Skin epidermis (tissue), 12 donors: ENCODE results near the gene GOLGA6L10.
"Not testable (repeated sequence)": the region's sequence is repeated elsewhere in the genome, so short reads cannot be mapped to it uniquely, and the experiment has no call there.

Source experiments
- H3K27ac ChIP-seq, 21 experiments: fragments of 200-600 bp; sonication (generic) in 11 of 21; one replicate each; pipeline ENCODE4 v1.5.0; 2020; ENCODE audit warnings: mild to moderate bottlenecking in 3 of 21, inconsistent platforms in 2 of 21, moderate library complexity in 2 of 21
- H3K4me3 ChIP-seq, 7 experiments: fragments of 200-600 bp; sonication (generic) in 2 of 7; one replicate each; pipeline ENCODE4 v1.5.0; 2020; ENCODE audit warnings: inconsistent platforms in 2 of 7, mild to moderate bottlenecking in 2 of 7, moderate library complexity in 1 of 7

The GOLGA6L10 gene, protein sequence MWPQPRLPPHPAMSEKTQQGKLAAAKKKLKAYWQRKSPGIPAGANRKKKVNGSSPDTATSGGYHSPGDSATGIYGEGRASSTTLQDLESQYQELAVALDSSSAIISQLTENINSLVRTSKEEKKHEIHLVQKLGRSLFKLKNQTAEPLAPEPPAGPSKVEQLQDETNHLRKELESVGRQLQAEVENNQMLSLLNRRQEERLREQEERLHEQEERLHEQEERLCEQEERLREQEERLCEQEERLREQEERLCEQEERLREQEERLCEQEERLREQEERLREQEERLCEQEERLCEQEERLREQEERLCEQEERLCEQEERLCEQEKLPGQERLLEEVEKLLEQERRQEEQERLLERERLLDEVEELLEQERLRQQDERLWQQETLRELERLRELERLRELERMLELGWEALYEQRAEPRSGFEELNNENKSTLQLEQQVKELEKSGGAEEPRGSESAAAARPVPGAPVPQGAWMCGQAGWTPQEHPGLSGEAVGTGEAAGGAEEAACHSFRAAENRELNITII

DNA sequence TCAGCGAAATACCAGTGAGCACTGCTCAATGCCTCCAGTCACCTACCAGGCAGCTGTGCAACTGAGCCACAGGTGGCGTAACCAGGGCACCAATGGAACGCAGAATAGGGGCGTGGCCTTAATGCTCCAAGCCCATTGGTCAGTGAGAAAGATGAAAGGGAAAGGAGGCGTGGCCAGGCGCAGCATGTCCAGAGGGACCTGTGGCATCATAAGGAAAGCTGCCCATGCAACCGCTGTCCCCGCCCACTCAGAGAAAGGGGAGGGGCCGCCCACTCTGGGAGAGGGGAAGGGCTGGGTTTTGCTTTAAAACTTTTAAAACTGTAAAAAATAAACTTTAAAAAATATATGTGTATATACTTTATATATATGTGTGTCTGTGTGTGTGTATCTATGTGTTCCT lies at the start of gene GOLGA6L10:
Gene GOLGA6L10 (minus strand): TSS at position 101 of the 400 bp plus-strand sequence. CDS start 100 bp downstream, at position 1.
- H3K4me3 ChIP-seq, H3K27ac ChIP-seq: not testable (repeated sequence)

DNA sequence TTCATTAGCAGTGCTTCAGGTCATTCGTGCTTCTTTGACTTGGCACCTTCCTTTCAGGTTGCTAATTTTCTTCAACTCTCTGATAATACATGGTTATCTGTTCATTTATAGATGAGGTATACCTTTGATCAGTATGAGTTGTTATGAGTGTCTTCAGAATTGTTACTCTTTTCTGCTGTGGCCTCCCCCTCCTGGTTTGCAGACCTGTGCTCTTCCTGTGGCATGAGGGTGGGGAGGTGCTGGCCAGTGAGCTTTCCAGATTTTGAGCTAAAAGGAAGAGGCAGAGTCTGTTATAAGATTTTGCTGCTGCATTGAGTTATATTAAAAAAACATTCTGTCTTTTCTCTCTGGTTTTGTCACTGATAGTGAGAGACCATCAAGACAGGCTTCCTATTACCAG lies 49.5 kb upstream of the GOLGA6L10 start:
- Histone ChIP-seq H3K4me3 (no peak overlapping the region), H3K27ac (no peak overlapping the region)

DNA sequence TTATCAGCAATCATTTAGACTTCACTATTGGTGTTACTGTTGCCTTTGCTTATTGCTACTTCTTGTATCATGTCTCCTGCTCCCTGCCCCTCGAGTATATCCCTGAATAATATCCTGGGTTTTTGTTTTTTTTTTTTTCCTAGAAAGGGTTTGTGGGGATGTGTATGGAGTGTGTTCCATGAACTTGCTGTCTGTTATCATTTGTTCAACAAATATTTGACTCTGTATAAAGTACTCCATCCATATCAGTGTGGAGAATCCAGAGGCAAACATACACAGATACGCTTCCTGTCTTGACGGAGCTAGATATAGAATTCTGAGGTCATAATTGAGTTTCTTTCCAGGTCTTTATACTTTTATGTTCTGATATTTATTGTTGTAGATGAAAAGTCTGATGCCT lies 48.5 kb upstream of the GOLGA6L10 start:
- no peak overlapping the region for H3K27ac ChIP-seq

DNA sequence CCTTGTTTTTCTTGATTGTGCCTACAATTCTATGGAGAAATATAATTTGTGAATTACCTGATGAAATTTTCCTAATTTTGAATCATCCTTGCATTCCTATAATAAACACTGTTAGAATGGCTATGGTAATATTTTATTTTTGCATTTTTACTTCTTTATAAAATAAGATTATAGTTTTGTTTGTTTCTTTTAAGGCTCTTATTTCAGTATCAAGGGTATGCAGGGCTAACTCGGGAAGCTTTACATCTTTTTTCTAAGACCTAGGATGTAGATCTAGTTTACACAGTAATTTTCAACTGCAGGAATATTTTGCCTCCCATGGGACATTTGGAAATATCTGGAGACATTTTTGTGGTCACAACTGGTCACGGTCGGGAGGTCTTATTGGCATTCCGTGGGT lies 46.5 kb upstream of the GOLGA6L10 start:
- not testable (repeated sequence) for H3K27ac ChIP-seq, H3K4me3 ChIP-seq

More for the DNA sequence above, 48.5 kb upstream of the GOLGA6L10 start:
- H3K4me3 ChIP-seq: no peak overlapping the region

DNA sequence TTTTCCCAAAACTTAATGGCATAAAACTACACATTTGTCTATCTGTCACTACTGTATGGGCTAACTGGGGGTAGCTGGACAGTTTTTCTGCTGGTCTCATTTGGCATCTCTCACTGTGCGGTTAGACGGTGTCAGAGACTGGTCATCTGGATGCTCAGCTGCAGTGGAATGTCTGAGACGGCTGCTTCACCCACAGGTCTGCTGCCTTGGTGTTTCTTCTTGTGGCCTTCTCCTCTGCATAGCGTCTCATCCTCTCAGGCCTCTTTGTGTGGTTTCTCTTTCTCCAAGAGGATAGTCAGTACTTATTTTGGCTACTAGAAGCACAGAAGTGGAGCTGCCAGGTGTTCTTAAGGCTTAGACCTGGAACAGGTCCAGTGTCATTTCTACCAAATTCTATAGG lies 44.4 kb upstream of the GOLGA6L10 start:
- Histone ChIP-seq H3K27ac (no peak overlapping the region), H3K4me3 (no peak overlapping the region)

DNA sequence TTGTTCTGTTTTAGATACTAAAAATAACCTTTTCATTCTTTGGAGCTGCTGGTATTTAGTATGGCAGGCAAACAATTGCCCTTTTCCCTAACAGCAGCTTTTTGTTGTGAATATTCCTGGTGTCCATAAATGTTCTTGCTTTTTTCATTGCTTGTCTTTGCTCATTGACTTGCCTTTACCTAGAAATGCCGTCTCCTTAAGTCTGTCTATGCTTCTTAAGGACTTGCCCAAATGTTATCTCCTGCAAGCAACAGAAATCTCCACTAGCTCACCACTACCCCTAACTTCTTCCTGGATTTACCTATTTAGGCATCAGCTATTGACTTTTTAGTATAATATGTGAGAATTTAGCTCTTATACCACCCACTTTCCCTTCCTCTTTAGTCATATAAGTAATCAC lies 42.8 kb upstream of the GOLGA6L10 start:
- H3K27ac ChIP-seq, H3K4me3 ChIP-seq: not testable (repeated sequence)

DNA sequence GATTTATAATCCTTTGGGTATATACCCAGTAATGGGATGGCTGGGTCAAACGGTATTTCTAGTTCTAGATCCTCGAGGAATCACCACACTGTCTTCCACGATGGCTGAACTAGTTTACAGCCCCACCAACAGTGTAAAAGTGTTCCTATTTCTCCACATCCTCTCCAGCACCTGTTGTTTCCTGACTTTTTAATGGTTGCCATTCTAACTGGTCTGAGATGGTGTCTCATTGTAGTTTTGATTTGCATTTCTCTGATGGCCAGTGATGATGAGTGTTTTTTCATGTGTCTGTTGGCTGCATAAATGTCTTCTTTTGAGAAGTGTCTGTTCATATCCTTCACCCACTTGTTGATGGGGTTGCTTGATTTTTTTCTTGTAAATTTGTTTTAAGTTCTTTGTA lies 40.9 kb upstream of the GOLGA6L10 start:
- not testable (repeated sequence) for H3K27ac ChIP-seq, H3K4me3 ChIP-seq

DNA sequence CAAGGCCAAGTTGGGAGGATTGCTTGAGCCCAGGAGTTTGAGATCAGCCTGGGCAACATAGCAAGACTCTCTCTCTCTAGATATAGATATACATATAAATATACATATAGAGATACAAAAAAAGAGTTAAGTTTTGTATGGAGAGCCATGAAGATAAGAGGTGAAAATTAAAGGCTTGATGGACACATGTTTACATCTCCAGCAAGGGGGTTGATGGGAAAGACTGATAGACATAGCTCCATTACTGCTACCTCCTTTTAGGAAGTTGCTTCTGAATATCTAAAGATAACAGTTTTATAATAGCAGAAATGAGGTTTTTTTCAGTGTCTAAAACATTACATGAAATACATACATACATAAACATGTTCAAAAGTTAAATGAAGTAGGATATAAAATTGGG lies 37.9 kb upstream of the GOLGA6L10 start:
- H3K4me3 ChIP-seq, H3K27ac ChIP-seq: not testable (repeated sequence)

DNA sequence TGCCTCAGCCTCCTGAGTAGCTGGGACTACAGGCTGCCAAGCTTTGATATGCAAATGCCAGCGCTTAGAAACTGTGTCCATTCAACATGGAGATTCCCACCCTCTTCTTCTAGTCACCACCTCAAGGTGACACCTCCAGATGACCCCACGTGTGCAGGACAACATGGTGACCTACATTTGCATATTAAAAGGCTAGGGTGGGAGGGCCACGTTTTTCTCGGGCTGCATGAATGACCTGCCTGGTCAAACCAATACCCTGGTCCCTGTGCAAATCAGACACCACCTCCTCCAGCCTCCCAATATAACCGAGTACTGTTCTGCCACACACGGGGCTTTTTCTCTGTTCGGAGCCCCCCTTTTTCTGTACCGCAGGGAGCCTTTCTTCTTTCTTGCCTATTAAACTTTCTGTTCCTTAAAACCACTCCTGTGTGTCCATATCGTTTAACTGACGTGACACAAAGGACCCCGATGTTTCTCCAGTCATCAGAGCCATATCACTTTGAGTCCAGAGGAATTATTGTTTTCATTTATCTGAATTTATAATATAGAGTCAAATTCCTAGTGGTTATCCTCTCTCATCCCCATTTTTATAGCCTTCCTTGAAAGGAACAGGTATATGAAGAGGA lies 32.2 kb upstream of the GOLGA6L10 start:
- not testable (repeated sequence) for H3K27ac ChIP-seq, H3K4me3 ChIP-seq

DNA sequence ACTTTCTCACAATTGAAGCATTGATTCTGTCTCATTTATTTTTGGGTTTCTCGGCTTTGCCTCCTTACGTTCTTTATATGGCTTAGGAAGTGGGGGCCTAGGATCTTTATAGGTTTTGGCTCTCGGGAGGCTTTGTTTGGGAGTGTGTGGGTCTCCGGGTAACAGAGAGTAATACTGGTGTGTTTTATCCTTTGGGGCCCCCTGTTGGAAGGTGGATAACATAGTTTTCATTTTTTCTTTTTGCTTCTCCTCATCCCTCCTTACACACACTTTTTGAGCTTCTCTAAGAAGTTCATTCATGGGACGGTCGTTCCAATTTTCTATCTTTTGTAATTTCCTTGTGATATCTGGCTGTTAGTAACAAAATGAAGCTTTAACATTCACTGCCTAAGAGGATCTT lies 30.3 kb upstream of the GOLGA6L10 start:
- H3K4me3 ChIP-seq, H3K27ac ChIP-seq: not testable (repeated sequence)

DNA sequence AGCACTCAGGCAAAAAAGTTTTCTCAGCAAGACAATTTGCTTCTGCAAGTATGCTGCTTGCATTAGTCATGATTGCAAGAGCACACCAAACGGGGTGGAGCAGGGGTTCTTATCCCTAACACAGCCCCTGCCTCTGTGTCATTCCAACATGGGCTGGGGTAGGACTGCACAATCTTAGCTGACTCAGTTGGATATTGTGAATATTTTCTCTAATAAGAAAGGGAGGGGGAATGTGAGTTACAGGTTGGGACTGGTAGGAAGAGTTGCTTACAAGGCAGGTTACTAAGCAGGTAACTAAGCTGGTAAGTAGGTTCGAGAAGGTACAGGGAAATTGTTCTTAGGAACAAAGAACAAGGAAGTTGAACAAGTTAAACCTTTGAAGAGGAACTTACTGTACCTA lies 24.4 kb upstream of the GOLGA6L10 start:
- H3K4me3 ChIP-seq: not testable (repeated sequence)
- peak overlapping the region in 5 of 21 experiments; percentile 3 to 74 (median 65) for H3K27ac ChIP-seq

DNA sequence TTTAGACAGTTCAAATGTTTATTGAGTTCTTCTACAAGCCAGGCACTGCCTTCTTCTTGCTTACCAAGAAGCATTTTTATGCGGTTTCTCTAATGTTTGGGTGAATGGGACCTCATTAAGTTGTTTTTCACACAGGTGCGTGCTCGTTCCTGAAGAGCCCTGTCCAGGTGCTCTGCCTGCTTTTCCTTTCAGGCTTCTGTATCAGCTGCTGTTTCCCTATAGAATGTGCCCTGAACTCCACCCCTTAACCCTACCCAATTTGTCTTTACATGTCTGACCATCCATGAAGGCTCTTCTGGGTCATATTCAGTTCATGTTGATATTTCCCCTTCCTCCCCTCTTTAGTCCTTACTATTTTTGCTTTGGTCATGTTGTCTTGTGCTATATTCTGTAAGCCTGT lies 22.4 kb upstream of the GOLGA6L10 start:
- H3K4me3 ChIP-seq: no peak overlapping the region
- no peak overlapping the region for H3K27ac ChIP-seq

DNA sequence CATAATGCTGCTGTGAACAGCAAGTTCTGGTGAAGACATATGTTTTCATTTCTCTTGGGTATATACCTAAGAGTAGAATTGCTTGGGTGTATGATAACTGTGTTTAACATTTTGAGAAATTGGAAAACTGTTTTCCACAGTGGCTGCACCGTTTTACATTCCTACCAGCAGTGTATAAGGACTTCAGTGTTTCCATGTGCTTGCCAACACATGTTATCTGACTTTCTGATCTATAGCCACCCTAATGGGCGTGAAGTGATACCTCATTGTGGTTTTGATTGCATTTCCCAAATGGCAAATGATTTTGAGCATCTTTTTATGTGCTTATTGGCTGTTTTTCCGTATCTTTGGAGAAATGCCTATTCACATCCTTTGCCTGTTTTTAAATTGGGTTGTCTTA lies 18.5 kb upstream of the GOLGA6L10 start:
- H3K4me3 ChIP-seq, H3K27ac ChIP-seq: not testable (repeated sequence)

DNA sequence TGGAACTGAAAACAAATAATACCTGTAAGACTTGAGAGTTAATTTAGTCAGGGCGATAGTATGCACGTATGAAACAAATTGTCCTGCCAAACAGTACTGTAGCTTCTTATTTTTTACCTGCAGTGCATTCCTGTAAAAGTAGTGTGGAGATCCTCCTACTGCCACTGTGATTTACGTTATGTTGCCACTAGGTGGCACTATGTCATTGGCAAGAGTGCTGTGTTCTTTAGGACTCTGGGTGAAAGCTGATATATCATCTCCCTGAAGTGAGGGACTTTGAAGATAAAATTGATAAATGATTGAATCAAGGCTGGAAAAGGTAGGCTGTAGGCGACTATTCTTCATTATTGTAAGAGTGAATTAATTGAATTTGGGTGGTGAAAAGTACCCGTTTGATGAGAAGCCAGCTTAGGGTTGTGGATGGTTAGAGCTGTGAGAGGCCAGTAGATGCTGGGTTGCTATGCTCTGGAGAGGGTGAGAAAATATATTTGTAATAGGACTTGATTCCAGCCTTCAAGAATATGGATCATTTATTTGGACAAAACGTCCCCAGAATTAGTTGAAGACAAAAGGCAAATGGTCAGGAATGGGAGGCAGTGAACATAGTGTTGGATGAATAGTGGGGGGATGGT lies 16.5 kb upstream of the GOLGA6L10 start:
- not testable (repeated sequence) for H3K27ac ChIP-seq, H3K4me3 ChIP-seq

DNA sequence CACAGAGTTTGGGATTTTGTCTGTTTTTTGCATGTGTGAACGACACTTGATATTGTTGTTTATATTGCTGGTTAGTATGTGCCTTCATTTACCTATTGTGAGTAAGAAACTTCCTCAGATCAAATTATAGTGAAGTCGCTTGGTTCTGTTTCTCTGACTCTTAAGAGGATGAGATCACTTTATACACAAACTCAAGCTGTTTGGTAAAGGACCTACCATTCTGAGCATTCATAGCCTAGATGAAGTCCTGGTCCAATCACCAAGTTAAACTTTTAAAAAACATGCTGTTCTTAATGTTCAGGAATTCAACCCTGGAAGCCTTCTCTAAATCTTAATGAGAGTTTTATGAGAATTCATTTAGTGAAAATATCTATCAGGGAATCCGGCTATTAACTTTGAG lies 15.3 kb upstream of the GOLGA6L10 start:
- not testable (repeated sequence) for H3K27ac ChIP-seq

DNA sequence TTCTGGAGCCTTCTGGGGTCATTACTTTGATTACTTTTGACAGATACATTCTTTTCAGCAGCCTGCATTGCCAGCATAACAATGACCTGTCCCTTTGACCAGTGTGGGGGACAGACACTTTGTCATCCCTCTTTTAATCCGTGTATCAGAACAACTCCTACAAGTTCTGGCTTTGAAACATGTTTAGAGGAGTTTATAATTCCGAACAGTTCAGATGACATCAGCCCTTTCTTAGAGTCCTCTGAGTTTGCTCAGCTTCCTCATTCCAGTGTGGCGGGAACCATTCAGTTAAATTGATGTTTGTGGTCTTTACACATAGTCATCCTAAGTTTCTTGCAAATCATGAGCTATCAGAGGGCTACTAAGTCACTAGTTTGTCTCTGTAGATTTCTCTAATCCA lies 13.5 kb upstream of the GOLGA6L10 start:
- not testable (repeated sequence) for H3K27ac ChIP-seq, H3K4me3 ChIP-seq

More for the DNA sequence above, 15.3 kb upstream of the GOLGA6L10 start:
- not testable (repeated sequence) for H3K4me3 ChIP-seq

DNA sequence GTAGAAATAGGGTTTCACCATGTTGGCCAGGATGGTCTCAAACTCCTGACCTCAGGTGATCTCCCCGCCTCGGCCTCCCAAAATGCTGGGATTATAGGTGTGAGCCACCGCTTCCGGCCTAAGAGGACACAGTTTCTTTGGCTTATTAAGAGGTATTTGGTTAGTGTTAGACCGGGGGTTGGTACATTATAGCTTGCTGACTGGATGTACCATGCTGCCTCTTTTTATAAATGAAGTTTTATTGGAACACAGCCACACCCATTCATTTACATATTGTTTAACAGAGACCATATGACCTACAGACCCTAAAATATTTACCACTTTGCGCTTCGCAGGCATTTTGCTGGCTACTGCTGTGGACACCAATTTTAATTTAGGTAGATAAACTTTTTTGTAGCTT lies 11.3 kb upstream of the GOLGA6L10 start:
- H3K27ac ChIP-seq, H3K4me3 ChIP-seq: not testable (repeated sequence)

DNA sequence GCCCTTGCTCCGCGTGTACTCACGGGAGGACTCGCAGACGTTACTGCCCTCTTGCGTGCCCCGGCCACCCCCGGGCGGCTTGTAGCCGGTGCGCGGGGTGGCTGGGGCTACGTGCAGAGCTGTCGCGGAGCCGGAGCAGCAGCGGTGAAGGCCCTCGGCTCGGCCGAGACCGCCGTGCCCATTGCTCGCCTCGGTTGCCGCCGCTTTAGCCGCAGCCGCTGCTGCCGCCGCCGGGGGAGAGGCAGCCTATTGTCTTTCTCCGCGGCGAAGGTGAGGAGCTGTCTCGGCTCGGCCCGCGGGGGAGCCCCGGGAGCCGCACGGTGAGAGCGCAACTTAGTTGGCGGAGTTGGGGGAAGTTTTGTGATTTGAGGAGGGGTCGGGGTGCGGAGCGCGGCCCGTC lies 5.8 kb upstream of the GOLGA6L10 start:
- not testable (repeated sequence) for H3K27ac ChIP-seq
- H3K4me3 ChIP-seq: peak overlapping the region in 1 of 7 experiments; percentile 16

DNA sequence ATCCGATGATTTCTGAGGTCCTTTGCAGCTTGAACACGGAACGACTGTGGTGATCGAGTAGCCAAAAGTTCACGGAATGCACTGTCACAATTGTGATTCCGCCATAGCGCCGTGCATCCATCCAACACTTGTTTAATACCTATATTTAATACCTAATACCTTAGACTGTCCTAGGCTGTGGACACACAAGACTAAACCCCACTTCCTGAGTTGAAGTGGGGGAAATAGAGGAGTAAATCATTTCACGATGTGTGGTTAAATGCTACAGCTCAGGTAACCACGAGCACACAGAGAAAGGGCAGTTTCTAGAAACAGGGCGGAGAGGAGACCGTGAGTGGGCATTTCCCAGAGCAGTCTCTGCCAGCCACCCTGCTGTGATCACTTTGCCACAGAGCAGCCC lies 5.3 kb upstream of the GOLGA6L10 start:
- not testable (repeated sequence) for H3K27ac ChIP-seq, H3K4me3 ChIP-seq

DNA sequence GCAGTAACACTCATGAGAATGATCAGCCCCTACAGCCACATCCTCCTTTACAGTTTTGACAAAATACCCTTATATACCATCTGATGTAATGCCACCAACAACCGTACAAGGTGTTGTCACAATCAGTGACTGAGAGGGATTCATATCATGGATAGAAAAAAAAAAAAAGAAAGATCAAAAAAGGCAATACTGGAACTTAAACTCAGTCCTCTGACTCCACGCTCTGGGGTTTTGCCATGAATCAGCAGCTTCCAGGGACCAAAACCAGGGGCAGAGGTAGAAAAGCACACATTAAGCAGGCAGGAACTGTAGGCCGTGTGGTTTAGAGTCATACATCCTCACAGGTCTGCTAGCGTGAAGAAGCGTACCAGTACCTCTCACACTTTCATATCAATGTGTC lies 1.6 kb downstream of the GOLGA6L10 start:
- not testable (repeated sequence) for H3K27ac ChIP-seq, H3K4me3 ChIP-seq

DNA sequence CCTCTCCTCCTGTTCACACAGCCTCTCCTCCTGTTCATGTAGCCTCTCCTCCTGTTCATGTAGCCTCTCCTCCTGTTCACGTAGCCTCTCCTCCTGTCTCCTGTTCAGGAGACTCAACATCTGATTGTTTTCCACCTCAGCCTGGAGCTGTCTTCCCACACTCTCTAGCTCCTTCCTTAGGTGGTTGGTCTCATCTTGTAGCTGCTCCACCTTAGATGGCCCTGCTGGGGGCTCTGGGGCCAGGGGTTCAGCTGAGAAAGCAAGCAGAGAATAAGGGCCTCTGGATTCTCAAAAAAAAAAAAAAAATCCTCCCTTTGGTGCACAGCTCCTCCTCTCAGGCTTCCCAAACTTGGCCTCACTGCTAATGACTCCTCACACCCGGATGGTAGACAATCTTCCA lies 4.1 kb downstream of the GOLGA6L10 start:
- H3K4me3 ChIP-seq, H3K27ac ChIP-seq: not testable (repeated sequence)
